ENCODE measurements around the gene GPHN.

- TF ChIP-seq TAF1 (IDR thresholded peaks at IDR 0.05; ENCODE audit: borderline replicate concordance, insufficient read depth, low read length) (no peak), REST (IDR thresholded peaks at IDR 0.05; ENCODE audit: insufficient read depth in 1 of 2, low read depth in 2 of 2, low read length in 2 of 2) (no peak)
These were observed 510.8 kb downstream of the GPHN start for GRCh38 chr14:67018720-67019119.

Data from PFSK-1 (cell line).